Neuronal stem cell (in vitro differentiated cells): ENCODE measurements around the gene KRT6B.

Experiments used
- DNase-seq: peaks from one replicate; pipeline ENCODE4 v3.0.0-alpha.2; 2013; ENCODE audit warnings: low spot score
- H2AFZ ChIP-seq: one replicate; pipeline ENCODE4 v1.6.1; 2013; ENCODE audit warnings: mild to moderate bottlenecking, low read length, inconsistent platforms
- H2AK5ac ChIP-seq: 2 replicates; pipeline ENCODE4 v1.6.1; 2013; ENCODE audit warnings: low read depth, mild to moderate bottlenecking, inconsistent platforms, low read length, moderate library complexity, mixed read lengths
- H2BK120ac ChIP-seq: 2 replicates; pipeline ENCODE4 v1.6.1; 2013; ENCODE audit warnings: low read depth, mild to moderate bottlenecking, inconsistent platforms, low read length, moderate library complexity, mixed read lengths
- H2BK12ac ChIP-seq: one replicate; pipeline ENCODE4 v1.6.1; 2013; ENCODE audit warnings: low read length, inconsistent platforms
- H2BK15ac ChIP-seq: 2 replicates; pipeline ENCODE4 v1.6.1; 2013; ENCODE audit warnings: mild to moderate bottlenecking, low read length, inconsistent platforms, mixed read lengths
- H2BK5ac ChIP-seq: one replicate; pipeline ENCODE4 v1.6.1; 2013; ENCODE audit warnings: inconsistent platforms, mild to moderate bottlenecking, low read length, moderate library complexity
- H3K14ac ChIP-seq: one replicate; pipeline ENCODE4 v1.6.1; 2013; ENCODE audit warnings: low read length, inconsistent platforms
- H3K18ac ChIP-seq: 2 replicates; pipeline ENCODE4 v1.6.1; 2013; ENCODE audit warnings: low read length, inconsistent platforms
- H3K23ac ChIP-seq: 2 replicates; pipeline ENCODE4 v1.6.1; 2013; ENCODE audit warnings: low read depth, mild to moderate bottlenecking, mixed read lengths, low read length, inconsistent platforms; ENCODE audit not compliant: poor library complexity
- H3K27ac ChIP-seq: replicated peaks from 3 replicates; pipeline ENCODE4 v1.5.1; 2013; ENCODE audit warnings: low read length, inconsistent platforms
- H3K27me3 ChIP-seq, 3 experiments: 2 replicates each; pipeline ENCODE4 v1.6.1; 2013; ENCODE audit warnings: low read length in 3 of 3, mild to moderate bottlenecking in 2 of 3, inconsistent platforms in 1 of 3, low read depth in 1 of 3, mixed read lengths in 1 of 3, moderate library complexity in 1 of 3; ENCODE audit not compliant: control insufficient read depth in 3 of 3, insufficient read depth in 3 of 3
- H3K36me3 ChIP-seq, 2 donors: replicated peaks in 1 of 2; 2 replicates each; pipeline ENCODE4 v1.6.1; 2013; ENCODE audit warnings: low read length in 2 of 2; ENCODE audit not compliant: control insufficient read depth in 2 of 2, insufficient read depth in 2 of 2
- H3K4ac ChIP-seq: 2 replicates; pipeline ENCODE4 v1.6.1; 2013; ENCODE audit warnings: inconsistent platforms, mild to moderate bottlenecking, low read length, moderate library complexity
- H3K4me1 ChIP-seq, 2 donors: 1 replicate in 1 of 2; 2 replicates in 1 of 2; pipeline ENCODE4 v1.6.1; 2013; ENCODE audit warnings: low read length in 2 of 2, low read depth in 1 of 2; ENCODE audit not compliant: control insufficient read depth in 2 of 2, insufficient read depth in 1 of 2
- H3K4me2 ChIP-seq: one replicate; pipeline ENCODE4 v1.6.1; 2013; ENCODE audit warnings: mild to moderate bottlenecking, low read length, inconsistent platforms; ENCODE audit not compliant: insufficient read depth, poor library complexity, severe bottlenecking
- H3K4me3 ChIP-seq, 2 donors: 2 replicates each; pipeline ENCODE4 v1.5.1; 2013; ENCODE audit warnings: low read length in 2 of 2, mild to moderate bottlenecking in 2 of 2, inconsistent platforms in 1 of 2, moderate library complexity in 1 of 2
- H3K79me1 ChIP-seq: one replicate; pipeline ENCODE4 v1.6.1; 2013; ENCODE audit warnings: low read depth, mild to moderate bottlenecking, inconsistent platforms, low read length, moderate library complexity
- H3K9ac ChIP-seq: one replicate; pipeline ENCODE4 v1.6.1; 2013; ENCODE audit warnings: mild to moderate bottlenecking, low read depth, low read length, inconsistent platforms; ENCODE audit not compliant: poor library complexity
- H3K9me3 ChIP-seq, 2 donors: replicated peaks in 1 of 2; 2 replicates each; pipeline versions ENCODE3 to v1.6.1; 2013; ENCODE audit warnings: low read length in 2 of 2, mild to moderate bottlenecking in 2 of 2, inconsistent platforms in 1 of 2, low read depth in 1 of 2, mixed read lengths in 1 of 2, moderate library complexity in 1 of 2; ENCODE audit not compliant: control insufficient read depth in 2 of 2, insufficient read depth in 1 of 2
- H4K8ac ChIP-seq: one replicate; pipeline ENCODE4 v1.6.1; 2013; ENCODE audit warnings: low read depth, mild to moderate bottlenecking, inconsistent platforms, low read length, moderate library complexity
- H4K91ac ChIP-seq: one replicate; pipeline ENCODE4 v1.6.1; 2013; ENCODE audit warnings: low read length, low read depth, mild to moderate bottlenecking, inconsistent platforms; ENCODE audit not compliant: poor library complexity
- WGBS, 2 donors: extraction: QIAGEN DNeasy Blood & Tissue Kit; methylation state at CpG; one replicate each; pipeline ENCODE4 v1.1.7; 2013; ENCODE audit warnings: missing lambda C conversion rate in 2 of 2, mixed read lengths in 1 of 2; ENCODE audit not compliant: insufficient read length in 2 of 2, insufficient replicate concordance in 1 of 2; ENCODE audit errors: extremely low coverage in 2 of 2; 5-methylcytosine and 5-hydroxymethylcytosine counted together

The KRT6B gene

DNA sequence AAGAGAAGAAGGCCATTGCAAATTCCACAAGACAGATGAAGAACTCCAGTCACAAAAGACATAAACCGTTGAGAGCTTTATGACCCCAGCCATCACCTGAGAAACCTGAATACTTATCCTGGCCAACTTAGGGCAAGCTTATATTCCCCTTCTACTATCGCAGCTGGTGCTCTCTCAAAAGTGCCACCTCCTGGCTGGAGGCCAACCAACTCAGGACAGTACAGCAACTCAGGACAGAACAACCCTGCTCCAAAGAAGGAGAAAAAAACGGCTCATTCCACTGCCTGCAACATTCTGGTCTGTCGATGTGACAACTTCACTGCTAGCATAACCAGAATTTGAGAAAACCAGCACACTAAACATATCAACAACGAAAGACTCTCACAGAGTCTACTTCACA, 9.7 kb upstream of the KRT6B start:
- H3K4ac ChIP-seq, result no peak overlapping the region

DNA sequence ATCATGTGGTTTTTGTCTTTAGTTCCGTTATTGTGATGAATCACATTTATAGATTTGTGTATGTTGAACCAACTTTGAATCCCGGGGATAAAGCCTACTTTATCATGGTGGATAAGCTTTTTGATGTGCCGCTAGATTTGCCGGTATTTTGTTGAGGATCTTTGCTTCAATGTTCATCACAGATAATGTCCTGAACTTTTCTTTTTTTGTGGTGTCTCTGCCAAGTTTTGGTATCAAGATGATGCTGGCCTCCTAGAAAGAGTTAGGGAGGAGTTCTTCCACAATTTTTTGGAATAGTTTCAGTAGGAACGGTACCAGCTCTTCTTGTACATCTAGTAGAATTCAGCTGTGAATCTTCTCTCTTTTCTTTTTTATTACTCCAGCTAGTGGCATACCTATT, 6.9 kb upstream of the KRT6B start:
- H3K9ac ChIP-seq, result no peak overlapping the region
- no peak overlapping the region for H3K14ac ChIP-seq
- no peak overlapping the region for H3K4me3 ChIP-seq
- H2AK5ac ChIP-seq, result no peak overlapping the region
- H3K27ac ChIP-seq, result no peak overlapping the region
- no peak overlapping the region for H2BK5ac ChIP-seq
- H4K8ac ChIP-seq, result no peak overlapping the region
- no peaks in the 10 kb centered on the region for H3K27me3 ChIP-seq
- no peak overlapping the region for H3K18ac ChIP-seq
- H3K4me1 ChIP-seq, result peaks cover 0 to 2% of the 10 kb centered on the region in 2 donors
- H3K9me3 ChIP-seq, result no peaks in the 10 kb centered on the region
- no peak overlapping the region for H4K91ac ChIP-seq
- no peak overlapping the region for H3K4ac ChIP-seq
- no peak overlapping the region for H2AFZ ChIP-seq
- no peak overlapping the region for H3K23ac ChIP-seq
- DNase-seq, result no peak
- H2BK15ac ChIP-seq, result no peak overlapping the region
- H2BK12ac ChIP-seq, result no peak overlapping the region
- no peak overlapping the region for H2BK120ac ChIP-seq
- H3K79me1 ChIP-seq, result no peaks in the 10 kb centered on the region
- no peaks in the 10 kb centered on the region for H3K36me3 ChIP-seq
- H3K4me2 ChIP-seq, result no peak overlapping the region
- no CpG with 5 or more reads among the region's 5 CpGs for WGBS, 2 donors

More for the DNA sequence above, 9.7 kb upstream of the KRT6B start:
- H2AFZ ChIP-seq, result no peak overlapping the region
- no peak overlapping the region for H3K23ac ChIP-seq
- H3K36me3 ChIP-seq, result no peaks in the 10 kb centered on the region
- no peak overlapping the region for H3K9ac ChIP-seq
- no peak overlapping the region for H3K27ac ChIP-seq
- DNase-seq, result no peak
- H3K9me3 ChIP-seq, result no peaks in the 10 kb centered on the region
- H4K91ac ChIP-seq, result no peak overlapping the region
- H4K8ac ChIP-seq, result no peak overlapping the region
- no peak overlapping the region for H2BK5ac ChIP-seq
- no peak overlapping the region for H3K4me3 ChIP-seq
- WGBS, 2 donors, result no CpG with 5 or more reads among the region's 5 CpGs
- H2BK15ac ChIP-seq, result no peak overlapping the region
- H3K27me3 ChIP-seq, result no peaks in the 10 kb centered on the region
- H3K18ac ChIP-seq, result no peak overlapping the region
- no peak overlapping the region for H2BK120ac ChIP-seq
- H2AK5ac ChIP-seq, result no peak overlapping the region
- H3K4me1 ChIP-seq, result no peaks in the 10 kb centered on the region
- no peak overlapping the region for H3K14ac ChIP-seq
- H3K4me2 ChIP-seq, result no peak overlapping the region
- H3K79me1 ChIP-seq, result no peaks in the 10 kb centered on the region
- H2BK12ac ChIP-seq, result no peak overlapping the region

GRCh38 chr12:52455821-52456220, 3.9 kb upstream of the KRT6B start:
- DNase-seq, result no peak
- H3K79me1 ChIP-seq, result no peaks in the 10 kb centered on the region
- H4K8ac ChIP-seq, result no peak overlapping the region

GRCh38 chr12:52454411-52455201, 2.7 kb upstream of the KRT6B start:
- Histone ChIP-seq H3K18ac (no peak overlapping the region), H3K27ac (no peak overlapping the region), H3K79me1 (no peaks in the 10 kb centered on the region), H2AFZ (no peak overlapping the region), H3K4me1 (peaks cover 0 to 2% of the 10 kb centered on the region in 2 donors), H3K36me3 (no peaks in the 10 kb centered on the region), H2BK120ac (no peak overlapping the region), H2BK12ac (no peak overlapping the region), H3K4me3 (no peak overlapping the region), H3K23ac (no peak overlapping the region), H3K9ac (no peak overlapping the region), H2BK5ac (no peak overlapping the region), H3K4me2 (no peak overlapping the region), H2BK15ac (no peak overlapping the region), H2AK5ac (no peak overlapping the region), H3K9me3 (no peaks in the 10 kb centered on the region), H3K4ac (no peak overlapping the region), H3K27me3 (peaks cover 0 to 3% (median 0%) of the 10 kb centered on the region in 3 experiments), H4K8ac (no peak overlapping the region), H4K91ac (no peak overlapping the region), H3K14ac (no peak overlapping the region)
- WGBS, 2 donors, result no CpG with 5 or more reads among the region's 3 CpGs
- DNase-seq, result no peak

More at GRCh38 chr12:52455821-52456220, 3.9 kb upstream of the KRT6B start:
- Histone ChIP-seq H2BK120ac (no peak overlapping the region), H2AFZ (no peak overlapping the region), H3K14ac (no peak overlapping the region), H3K9me3 (no peaks in the 10 kb centered on the region), H3K36me3 (no peaks in the 10 kb centered on the region), H4K91ac (no peak overlapping the region), H2AK5ac (no peak overlapping the region), H3K27ac (no peak overlapping the region), H3K4ac (no peak overlapping the region), H3K4me1 (peaks cover 0 to 2% of the 10 kb centered on the region in 2 donors), H2BK12ac (no peak overlapping the region), H2BK15ac (no peak overlapping the region), H3K27me3 (peaks cover 0 to 3% (median 0%) of the 10 kb centered on the region in 3 experiments), H3K4me2 (no peak overlapping the region), H3K18ac (no peak overlapping the region), H3K4me3 (no peak overlapping the region), H3K23ac (no peak overlapping the region), H3K9ac (no peak overlapping the region), H2BK5ac (no peak overlapping the region)
- WGBS, 2 donors, result no CpG with 5 or more reads among the region's 1 CpG
